ENCODE measurements around the gene OR2T27.
"Not testable (repeated sequence)": the region's sequence is repeated elsewhere in the genome, so short reads cannot be mapped to it uniquely, and the experiment has no call there.

DNA sequence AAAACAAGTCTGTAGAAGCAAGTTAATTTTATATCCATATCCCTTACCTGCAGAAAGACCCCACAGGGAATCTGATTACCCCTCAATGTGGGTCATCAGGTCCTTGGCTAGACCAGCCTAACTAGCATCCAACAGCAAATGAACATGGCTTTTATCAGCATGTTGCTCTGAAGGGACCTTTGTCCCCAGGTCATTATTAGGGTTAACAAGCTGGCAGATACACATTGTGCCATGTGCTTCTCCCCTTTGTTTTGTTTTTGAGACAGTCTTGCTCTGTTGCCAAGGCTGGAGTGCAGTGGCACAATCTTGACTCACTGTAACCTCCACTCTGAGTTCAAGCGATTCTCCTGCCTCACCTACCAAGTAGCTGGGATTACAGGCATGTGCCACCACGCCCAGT lies 20.3 kb downstream of the OR2T27 start, which contains the start of gene OR2T11:
- not testable (repeated sequence) for TF ChIP-seq POLR2A (IDR thresholded peaks at IDR 0.05); POLR2AphosphoS5 (IDR thresholded peaks at IDR 0.05); EP300 (IDR thresholded peaks at IDR 0.05; ENCODE audit: low read depth)
- TF ChIP-seq, protein P1, sequence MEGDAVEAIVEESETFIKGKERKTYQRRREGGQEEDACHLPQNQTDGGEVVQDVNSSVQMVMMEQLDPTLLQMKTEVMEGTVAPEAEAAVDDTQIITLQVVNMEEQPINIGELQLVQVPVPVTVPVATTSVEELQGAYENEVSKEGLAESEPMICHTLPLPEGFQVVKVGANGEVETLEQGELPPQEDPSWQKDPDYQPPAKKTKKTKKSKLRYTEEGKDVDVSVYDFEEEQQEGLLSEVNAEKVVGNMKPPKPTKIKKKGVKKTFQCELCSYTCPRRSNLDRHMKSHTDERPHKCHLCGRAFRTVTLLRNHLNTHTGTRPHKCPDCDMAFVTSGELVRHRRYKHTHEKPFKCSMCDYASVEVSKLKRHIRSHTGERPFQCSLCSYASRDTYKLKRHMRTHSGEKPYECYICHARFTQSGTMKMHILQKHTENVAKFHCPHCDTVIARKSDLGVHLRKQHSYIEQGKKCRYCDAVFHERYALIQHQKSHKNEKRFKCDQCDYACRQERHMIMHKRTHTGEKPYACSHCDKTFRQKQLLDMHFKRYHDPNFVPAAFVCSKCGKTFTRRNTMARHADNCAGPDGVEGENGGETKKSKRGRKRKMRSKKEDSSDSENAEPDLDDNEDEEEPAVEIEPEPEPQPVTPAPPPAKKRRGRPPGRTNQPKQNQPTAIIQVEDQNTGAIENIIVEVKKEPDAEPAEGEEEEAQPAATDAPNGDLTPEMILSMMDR (IDR thresholded peaks at IDR 0.05): not testable (repeated sequence)
